AG08396 (cell line): Measurements from ENCODE around the gene ESR1.
"Not testable (repeated sequence)": the region's sequence is repeated elsewhere in the genome, so short reads cannot be mapped to it uniquely, and the experiment has no call there.

Experiments used
- DNase-seq: peaks from one replicate; pipeline ENCODE4 v3.0.0; 2012; ENCODE audit warnings: low spot score, mixed read lengths

ESR1 gene

DNA sequence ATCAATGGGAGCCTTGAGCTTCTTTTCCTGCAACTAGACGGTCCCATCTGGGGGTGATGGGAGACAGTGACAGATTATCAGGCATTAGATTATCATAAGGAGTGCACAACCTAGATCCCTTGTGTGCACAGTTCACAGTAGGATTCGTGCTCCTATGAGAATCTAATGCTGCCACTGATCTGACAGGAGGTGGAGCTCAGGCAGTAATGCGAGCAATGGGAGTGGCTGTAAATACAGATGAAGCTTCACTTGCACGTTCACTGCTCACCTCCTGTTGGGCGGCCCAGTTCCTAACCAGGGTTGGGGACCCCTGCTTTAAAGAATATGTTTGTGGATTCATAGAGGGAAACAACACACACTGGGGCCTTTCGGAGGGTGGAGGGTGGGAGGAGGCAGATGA is 180.7 kb downstream of the ESR1 start:
- DNase-seq, result not testable (repeated sequence)

DNA sequence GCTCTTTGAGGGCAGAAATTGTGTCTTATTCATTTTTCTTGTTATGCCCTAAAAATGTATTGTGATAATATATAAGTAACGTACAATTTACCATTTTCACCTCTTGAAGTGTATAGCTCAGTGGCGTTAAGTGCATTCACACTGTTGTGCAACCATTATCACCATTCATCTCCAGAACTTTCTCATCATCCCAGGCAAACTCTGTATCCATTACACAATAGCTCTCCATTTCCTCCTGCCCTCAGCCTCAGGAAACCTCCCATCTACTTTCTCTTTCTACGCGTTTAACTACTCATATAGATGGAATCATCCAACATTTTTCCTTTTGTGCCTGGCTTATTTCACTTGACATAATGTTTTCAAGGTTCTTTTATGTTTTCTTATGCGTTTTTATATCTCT is 184.6 kb downstream of the ESR1 start:
- DNase-seq, result no peak

- DNase-seq, result no peak
Observed at GRCh38 chr6:151993364-151993763, 185.9 kb downstream of the ESR1 start.

DNA sequence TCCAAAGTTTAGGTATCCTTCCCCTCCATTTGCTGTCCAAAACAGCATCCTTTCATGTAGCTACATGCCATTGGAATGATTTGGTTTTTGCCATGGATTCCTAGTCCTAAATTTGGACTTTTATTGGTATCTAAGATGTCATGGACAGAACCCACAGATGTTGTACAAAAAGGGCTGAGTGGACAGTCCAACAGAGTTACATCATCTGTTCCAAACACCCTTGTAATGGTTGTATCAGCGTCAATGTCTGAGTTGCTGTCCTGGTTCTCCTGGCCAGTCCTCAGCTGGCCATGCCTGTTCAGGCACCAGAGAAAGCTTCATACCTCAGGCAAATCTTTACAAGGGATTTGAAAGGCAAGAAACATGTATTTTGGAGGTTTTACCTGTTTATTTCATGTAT is 191.3 kb downstream of the ESR1 start:
- DNase-seq, result no peak

- no peak for DNase-seq
Observed at GRCh38 chr6:151999194-151999593, 191.7 kb downstream of the ESR1 start.

DNA sequence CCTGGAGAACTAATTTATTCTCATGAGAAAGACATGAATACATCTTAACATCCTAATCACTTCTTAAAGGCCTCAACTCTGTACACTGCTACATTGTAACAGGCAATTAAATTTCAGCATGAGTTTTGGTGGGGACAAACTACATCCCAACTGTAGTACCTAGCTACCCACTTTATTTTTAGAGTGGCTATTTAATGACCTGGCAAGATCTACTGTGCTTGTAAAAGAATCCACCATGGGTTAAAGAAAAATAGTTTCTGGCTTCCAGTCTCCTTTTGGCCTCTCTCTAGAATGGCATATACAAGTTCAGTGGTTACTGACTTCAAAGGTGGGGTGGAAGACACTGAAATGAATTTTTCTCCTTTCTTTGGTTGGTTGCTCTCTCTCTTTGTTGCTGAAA is 193.9 kb downstream of the ESR1 start:
- no peak for DNase-seq

DNA sequence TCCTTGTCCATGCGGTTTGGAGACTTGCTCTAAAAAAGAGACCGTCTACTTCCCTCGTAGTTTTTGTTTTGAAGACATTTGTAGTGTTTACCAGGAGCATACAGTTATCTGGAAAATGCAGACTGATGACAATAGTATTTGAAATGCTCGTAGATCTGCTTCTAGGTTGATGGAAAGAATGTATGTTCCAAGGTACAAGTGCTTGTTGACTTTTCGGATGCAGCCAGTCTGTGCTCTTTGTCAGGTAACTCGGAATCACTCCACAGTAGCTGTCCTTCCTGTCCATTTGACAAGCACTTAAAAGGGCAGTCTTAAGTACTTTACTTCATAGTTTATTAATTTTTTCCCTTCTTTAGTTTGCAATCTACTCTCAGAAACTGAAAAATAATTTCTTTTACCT is 194.8 kb downstream of the ESR1 start:
- no peak for DNase-seq

DNA sequence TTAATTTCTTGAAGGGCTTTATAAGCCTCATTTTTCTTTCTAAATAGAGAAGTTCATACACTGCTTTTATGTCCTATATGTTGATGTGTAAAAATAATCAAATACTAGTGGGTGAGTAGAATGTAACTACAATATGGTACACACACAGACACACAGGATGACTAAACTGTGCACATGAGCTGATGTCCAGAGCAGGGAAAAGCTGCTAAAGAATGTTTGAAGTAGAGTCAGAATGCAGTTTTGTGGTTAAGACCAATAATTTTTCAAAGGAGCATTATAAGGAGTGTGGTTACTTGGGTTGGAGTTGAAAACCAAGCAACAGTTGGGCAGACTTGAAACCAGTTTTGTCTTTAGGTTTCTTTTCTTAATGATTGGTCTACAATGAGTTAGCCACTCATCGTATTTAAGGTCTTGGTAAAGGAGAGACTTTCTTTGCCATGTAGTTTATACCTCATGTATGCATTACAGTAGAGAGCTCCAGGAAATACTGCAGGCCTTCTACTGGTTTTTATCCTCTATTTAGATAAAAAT is 196.6 kb downstream of the ESR1 start:
- no peak for DNase-seq

GRCh38 chr6:152004896-152005295 is 197.4 kb downstream of the ESR1 start:
- no peak for DNase-seq

GRCh38 chr6:152008779-152009178 is 201.3 kb downstream of the ESR1 start:
- no peak for DNase-seq

- DNase-seq, result no peak
Observed at GRCh38 chr6:152012227-152012626, 204.7 kb downstream of the ESR1 start.

DNA sequence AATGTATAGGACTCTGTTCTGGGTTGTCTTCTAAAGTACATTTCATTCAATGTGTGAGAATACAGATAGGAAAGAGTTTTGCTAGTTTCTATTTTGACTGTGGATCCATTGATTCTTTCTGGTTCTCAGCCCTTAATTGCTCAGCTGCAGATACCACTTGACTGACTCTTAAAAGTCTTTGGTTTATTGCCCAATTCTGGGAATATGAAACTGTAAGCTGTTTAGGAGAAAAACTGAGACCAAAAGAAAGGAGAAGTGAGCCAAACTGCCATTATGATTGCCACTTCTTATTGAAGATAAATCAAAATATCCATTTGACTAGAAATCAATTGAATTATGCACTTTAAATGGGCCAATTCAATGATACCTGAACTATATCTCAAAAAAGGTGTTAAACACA is 211.4 kb downstream of the ESR1 start:
- no peak for DNase-seq

GRCh38 chr6:152022303-152022702 is 214.8 kb downstream of the ESR1 start:
- DNase-seq, result no peak

GRCh38 chr6:152023613-152024012 is 216.1 kb downstream of the ESR1 start:
- no peak for DNase-seq

GRCh38 chr6:152026291-152026690 is 218.8 kb downstream of the ESR1 start:
- DNase-seq, result no peak

DNA sequence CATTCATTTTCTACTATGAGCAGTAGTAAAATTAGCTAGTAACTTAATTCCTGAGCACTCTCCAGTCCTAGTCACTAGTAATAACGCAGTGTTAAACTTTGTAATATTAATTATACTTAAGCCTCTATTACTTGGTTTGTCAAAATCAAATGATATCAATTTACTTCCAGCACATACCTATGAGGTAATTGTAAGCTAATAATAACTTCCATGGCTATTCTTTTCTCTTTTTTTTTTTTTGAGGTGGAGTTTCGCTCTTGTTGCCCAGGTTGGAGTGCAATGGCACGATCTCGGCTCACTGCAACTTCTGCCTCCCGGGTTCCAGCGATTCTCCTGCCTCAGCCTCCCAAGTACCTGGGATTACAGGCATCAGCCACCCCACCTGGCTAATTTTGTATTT is 219.3 kb downstream of the ESR1 start:
- DNase-seq, result not testable (repeated sequence)

GRCh38 chr6:152033765-152034164 is 226.3 kb downstream of the ESR1 start:
- DNase-seq, result not testable (repeated sequence)

DNA sequence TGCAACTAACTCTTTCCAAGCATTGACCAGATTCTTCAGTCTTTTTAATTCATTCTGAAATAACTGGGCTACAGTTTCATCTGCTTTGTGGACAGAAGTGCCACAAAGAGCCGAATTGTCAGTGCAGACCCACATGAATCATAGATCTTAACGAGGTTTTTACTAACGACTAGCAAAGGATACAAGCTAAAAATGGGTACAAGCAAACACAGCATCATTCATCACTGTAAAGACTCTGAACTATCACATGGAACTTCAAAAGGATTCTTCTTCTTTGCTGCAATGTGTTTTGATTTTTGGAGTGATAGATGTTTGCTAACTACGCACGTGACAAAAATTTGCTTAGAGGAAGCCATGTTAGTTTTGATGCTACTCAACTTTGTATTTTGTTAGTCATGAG is 227.1 kb downstream of the ESR1 start:
- no peak for DNase-seq

- no peak for DNase-seq
Observed at GRCh38 chr6:152046118-152046517, 238.6 kb downstream of the ESR1 start.

GRCh38 chr6:152048921-152049320 is 241.4 kb downstream of the ESR1 start:
- DNase-seq, result no peak

DNA sequence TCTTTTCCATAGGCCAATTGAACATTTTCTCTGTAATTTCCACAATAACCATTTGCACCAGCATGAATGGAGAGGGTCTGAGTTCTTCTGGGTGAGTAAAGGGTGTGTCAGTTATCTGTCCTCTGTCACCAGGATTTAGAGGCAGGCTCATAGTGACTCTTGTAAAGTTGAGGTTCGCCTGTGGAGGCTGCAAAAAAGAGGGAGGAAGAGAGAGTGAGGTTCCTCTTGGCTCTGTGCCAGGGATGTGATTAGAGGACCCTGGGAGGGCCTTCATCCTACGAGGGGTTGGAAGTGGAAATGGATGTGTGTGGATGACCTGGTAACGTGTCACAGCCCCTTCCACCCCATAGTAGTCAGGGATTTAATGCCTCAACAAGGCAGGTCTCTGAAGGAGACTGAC is 242.0 kb downstream of the ESR1 start:
- no peak for DNase-seq

DNA sequence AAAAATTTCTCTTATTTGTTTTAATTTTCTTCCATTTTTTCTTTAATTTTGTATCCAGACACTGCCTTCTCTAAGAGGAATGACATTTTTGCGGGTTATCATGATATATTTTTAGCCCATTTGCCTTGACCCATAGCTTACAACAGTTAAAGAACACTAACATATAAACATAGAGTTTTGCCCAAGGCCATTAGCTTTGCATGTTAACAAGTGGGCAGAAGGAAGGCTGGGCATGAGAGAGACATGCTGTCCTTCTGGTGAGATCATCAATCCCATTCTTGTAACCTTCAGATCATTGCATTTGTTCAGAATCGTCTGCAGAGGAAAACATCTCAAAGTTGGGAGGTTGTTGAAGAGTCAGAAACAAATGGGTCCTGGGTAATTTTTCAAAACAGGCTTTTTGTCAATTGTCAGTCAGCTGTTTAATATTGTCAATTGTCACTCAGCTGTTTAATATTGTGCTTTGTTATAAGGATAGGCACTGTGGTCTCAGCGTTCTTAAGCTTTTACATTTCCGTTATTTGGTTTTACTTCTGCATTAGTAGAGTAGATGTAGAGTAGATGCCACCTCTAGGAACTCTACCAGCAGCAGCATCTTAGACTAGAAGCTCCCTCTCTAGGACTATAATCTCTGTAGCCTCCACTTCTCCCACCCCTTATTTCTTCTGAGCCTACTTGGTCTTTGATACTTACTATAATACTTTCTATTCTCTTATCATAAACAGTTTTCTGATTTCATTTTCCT is 243.1 kb downstream of the ESR1 start:
- DNase-seq, result no peak

- DNase-seq, result no peak
Observed at GRCh38 chr6:152052061-152052460, 244.6 kb downstream of the ESR1 start.

- no peak for DNase-seq
Observed at GRCh38 chr6:152053332-152053731, 245.8 kb downstream of the ESR1 start.
